Prostate gland (tissue), 2 donors: Measurements from ENCODE around the gene TRIO. TPM values are rescaled to one million over a fixed set of nuclear protein-coding genes. Genes with fewer than 3 reads are reported as not detected.
"Not testable (repeated sequence)": the region's sequence is repeated elsewhere in the genome, so short reads cannot be mapped to it uniquely, and the experiment has no call there.

Source experiments
- DNase-seq: peaks from one replicate; pipeline ENCODE4 v3.0.0-alpha.2; 2019; ENCODE audit warnings: low spot score
- H3K27ac ChIP-seq, 2 donors: fragments of 200-600 bp; sonication (generic); 2 replicates each; pipeline ENCODE4 v1.5.1; 2017 to 2019
- H3K27me3 ChIP-seq: fragments of 200-600 bp; sonication (generic); replicated peaks from 2 replicates; pipeline ENCODE4 v1.5.1; 2019; ENCODE audit not compliant: insufficient read depth
- H3K36me3 ChIP-seq, 2 donors: fragments of 200-600 bp; sonication (generic); 1 replicate in 1 of 2; 2 replicates in 1 of 2; pipeline versions ENCODE4 v1.5.1 to v1.8.1; 2017 to 2019
- H3K4me1 ChIP-seq: fragments of 200-600 bp; sonication (generic); replicated peaks from 2 replicates; pipeline ENCODE4 v1.5.1; 2019
- H3K4me3 ChIP-seq, 2 donors: fragments of 200-600 bp; sonication (generic); 2 replicates each; pipeline ENCODE4 v1.5.1; 2017 to 2019
- H3K9me3 ChIP-seq: fragments of 200-600 bp; sonication (generic); 2 replicates; pipeline ENCODE4 v1.5.1; 2017
- CTCF ChIP-seq, 4 experiments: fragments of 200-600 bp in 2 of 4; fragments of 450-650 bp in 2 of 4; sonication (generic) in 2 of 4; IDR thresholded peaks; 1 replicate in 3 of 4; 2 replicates in 1 of 4; pipeline ENCODE4 v1.5.1; 2016 to 2019; ENCODE audit warnings: antibody characterized with exemption in 4 of 4, mild to moderate bottlenecking in 2 of 4, moderate library complexity in 2 of 4
- POLR2A ChIP-seq: fragments of 450-650 bp; IDR thresholded peaks from one replicate; pipeline ENCODE4 v1.6.1; 2016; ENCODE audit warnings: antibody characterized with exemption, mild to moderate bottlenecking
- POLR2AphosphoS5 ChIP-seq: sonication (generic); formaldehyde crosslinking; IDR thresholded peaks from one replicate; pipeline ENCODE4 v1.6.1; 2017; ENCODE audit warnings: antibody characterized with exemption
- WGBS: methylation state at CpG from one replicate; pipeline ENCODE4 v1.1.5; 2018; 5-methylcytosine and 5-hydroxymethylcytosine counted together
- intact Hi-C: fragments of 100-400 bp; cut with DNase I; formaldehyde crosslinking; loops from one replicate; pipeline ENCODE4 v1.14.2; 2022
- total RNA-seq, 2 donors: library from RNA; depleted of rRNA; stranded (reverse); fragments of >200 nt; gene quantifications; one replicate each; pipeline ENCODE4 v1.1.0, GENCODE V29; 2016

The TRIO gene
- total RNA-seq, 2 donors from 2014 or later, result 90.3 to 197 TPM

GRCh38 chr5:14435481-14435880 is 292.3 kb downstream of the TRIO start:
- no peak overlapping the region for H3K4me3 ChIP-seq
- H3K9me3 ChIP-seq, result no peaks in the 10 kb centered on the region
- no peaks in the 10 kb centered on the region for H3K36me3 ChIP-seq
- 83% methylated on average over 2 of the region's 2 CpGs for WGBS
- H3K27me3 ChIP-seq, result no peaks in the 10 kb centered on the region
- H3K27ac ChIP-seq, result no peak overlapping the region
- TF ChIP-seq CTCF (IDR thresholded peaks at IDR 0.05) (no peak), POLR2AphosphoS5 (no peak), POLR2A (no peak)
- DNase-seq, result no peak
- H3K4me1 ChIP-seq, result no peaks in the 10 kb centered on the region
- intact Hi-C loops, result no loop called here

GRCh38 chr5:14436122-14436521 is 293.0 kb downstream of the TRIO start:
- DNase-seq, H3K9me3 ChIP-seq, H3K27ac ChIP-seq, H3K4me1 ChIP-seq, intact Hi-C loops, H3K36me3 ChIP-seq, H3K27me3 ChIP-seq, H3K4me3 ChIP-seq: not testable (repeated sequence)
- 91% methylated on average over 5 of the region's 5 CpGs for WGBS

GRCh38 chr5:14436801-14437542 is 293.8 kb downstream of the TRIO start:
- intact Hi-C loops, result no loop called here
- no peak for DNase-seq
- no peaks in the 10 kb centered on the region for H3K27me3 ChIP-seq
- no peaks in the 10 kb centered on the region for H3K36me3 ChIP-seq
- WGBS, result 86% methylated on average over 5 of the region's 5 CpGs
- H3K4me1 ChIP-seq, result no peaks in the 10 kb centered on the region
- no peak for TF ChIP-seq POLR2A
- no peak for TF ChIP-seq POLR2AphosphoS5
- TF ChIP-seq CTCF (IDR thresholded peaks at IDR 0.05), result no peak
- H3K9me3 ChIP-seq, result no peaks in the 10 kb centered on the region
- no peak overlapping the region for H3K27ac ChIP-seq
- no peak overlapping the region for H3K4me3 ChIP-seq

GRCh38 chr5:14438195-14438606 is 295.1 kb downstream of the TRIO start:
- Histone ChIP-seq H3K36me3 (no peaks in the 10 kb centered on the region), H3K27ac (no peak overlapping the region), H3K27me3 (no peaks in the 10 kb centered on the region), H3K4me1 (no peaks in the 10 kb centered on the region), H3K9me3 (no peaks in the 10 kb centered on the region), H3K4me3 (no peak overlapping the region)
- DNase-seq, result no peak
- intact Hi-C loops, result no loop called here
- no peak for TF ChIP-seq POLR2AphosphoS5
- no peak for TF ChIP-seq POLR2A
- TF ChIP-seq CTCF (IDR thresholded peaks at IDR 0.05), result no peak
- WGBS, result 91% methylated on average over 6 of the region's 6 CpGs

- intact Hi-C loops, result no loop called here
- Histone ChIP-seq H3K4me3 (no peak overlapping the region), H3K27me3 (no peaks in the 10 kb centered on the region), H3K9me3 (no peaks in the 10 kb centered on the region), H3K4me1 (no peaks in the 10 kb centered on the region), H3K36me3 (no peaks in the 10 kb centered on the region), H3K27ac (no peak overlapping the region)
- no peak for TF ChIP-seq POLR2A
- no peak for TF ChIP-seq CTCF (IDR thresholded peaks at IDR 0.05)
- TF ChIP-seq POLR2AphosphoS5, result no peak
- 30% methylated on average over 14 of the region's 14 CpGs for WGBS
- no peak for DNase-seq
Observed at GRCh38 chr5:14439087-14439871, 296.1 kb downstream of the TRIO start.
